ENCODE measurements around the gene LRRN1.

- TF ChIP-seq CTCF (conservative IDR thresholded peaks at IDR 0.05) (no peak), ZFX (IDR thresholded peaks at IDR 0.05) (no peak)
Measured at GRCh38 chr3:3851621-3852323, 52.5 kb downstream of the LRRN1 start.
